Measurements from ENCODE around the gene ARIH2. TPM values are rescaled to one million over a fixed set of nuclear protein-coding genes. Genes with fewer than 3 reads are reported as not detected.

ARIH2 gene
- total and polyA plus RNA-seq, 2 experiments from 2014 or later, result 76.4 to 118 TPM

- no peaks in the 10 kb centered on the region for H3K27me3 ChIP-seq (ENCODE audit: insufficient read depth)
- H3K36me3 ChIP-seq (ENCODE audit: insufficient read depth), result peaks cover 19% of the 10 kb centered on the region
- H3K9me3 Mint-ChIP-seq, result peaks cover 2% of the 10 kb centered on the region; the same call in 2 of the 3 replicates
- no peak overlapping the region for H3K27ac ChIP-seq (ENCODE audit: low read depth)
- peaks cover 16% of the 10 kb centered on the region for H3K4me1 Mint-ChIP-seq
- TF ChIP-seq ZNF462 (CRISPR knock-in tag; IDR thresholded peaks at IDR 0.05), result no peak
- TF ChIP-seq STAT1 (IDR thresholded peaks at IDR 0.05; ENCODE audit: unreplicated experiment), result no peak
- no peak for TF ChIP-seq NANOG (IDR thresholded peaks at IDR 0.05; ENCODE audit: borderline replicate concordance)
- no peak for TF ChIP-seq EZH2phosphoT487 (IDR thresholded peaks at IDR 0.05; ENCODE audit: unreplicated experiment)
- no peak for TF ChIP-seq CREB1 (CRISPR knock-in tag; IDR thresholded peaks at IDR 0.05; ENCODE audit: low read depth)
- no peak for TF ChIP-seq ETS1 (IDR thresholded peaks at IDR 0.05)
- ATAC-seq, result no peak
- no peak overlapping the region for H3K4me3 Mint-ChIP-seq
- H3K4me3 ChIP-seq, result no peak overlapping the region
- H3F3A ChIP-seq (replicated peaks; ENCODE audit: low read depth), result peaks cover 26% of the 10 kb centered on the region; the same call in 1 of the 2 replicates
- no peak overlapping the region for H3K4me2 ChIP-seq
- peaks cover 16% of the 10 kb centered on the region for H3K27me3 Mint-ChIP-seq (ENCODE audit: insufficient read depth, low read depth, poor library complexity)
- no peak overlapping the region for H2AFZ ChIP-seq
- no peaks in the 10 kb centered on the region for H3K9me2 ChIP-seq (ENCODE audit: insufficient read depth)
- H3K4me1 ChIP-seq (ENCODE audit: insufficient read depth), result peaks cover 6% of the 10 kb centered on the region
- H4K20me1 ChIP-seq (replicated peaks; ENCODE audit: insufficient read depth), result peaks cover 36% of the 10 kb centered on the region
- no peak for DNase-seq (ENCODE audit: low spot score)
- H3K27ac Mint-ChIP-seq, result no peak overlapping the region
- H3K36me3 Mint-ChIP-seq (ENCODE audit: low read depth), result peaks cover 64% of the 10 kb centered on the region
- H3K79me2 ChIP-seq (replicated peaks; ENCODE audit: insufficient read depth), result peaks cover 47% of the 10 kb centered on the region
Observed at GRCh38 chr3:49013113-49013737, 94.6 kb downstream of the ARIH2 start.
